ENCODE measurements around the gene PRDX4. TPM values are rescaled to one million over a fixed set of nuclear protein-coding genes. Genes with fewer than 3 reads are reported as not detected.

PRDX4 gene
- total RNA-seq (2021) (137 and 155 TPM in 2 replicates), Bru-seq, nascent RNA (percentile 82 among the genes with signal in this experiment), BruChase-seq, experiment 1, labeled RNA remaining after a 2-hour chase (percentile 61 among the genes with signal in this experiment), BruChase-seq, experiment 2, labeled RNA remaining after a 6-hour chase (percentile 74 among the genes with signal in this experiment)
- long read RNA-seq, transcript PRDX4-202 (7 exons, 1,005 nt) = major isoform, 356 of 373 reads
- long read RNA-seq, partial matches to known transcripts = 3 of 373 reads
- long read RNA-seq, other reads (novel, unspliced or antisense) = 10 of 373 reads

DNA sequence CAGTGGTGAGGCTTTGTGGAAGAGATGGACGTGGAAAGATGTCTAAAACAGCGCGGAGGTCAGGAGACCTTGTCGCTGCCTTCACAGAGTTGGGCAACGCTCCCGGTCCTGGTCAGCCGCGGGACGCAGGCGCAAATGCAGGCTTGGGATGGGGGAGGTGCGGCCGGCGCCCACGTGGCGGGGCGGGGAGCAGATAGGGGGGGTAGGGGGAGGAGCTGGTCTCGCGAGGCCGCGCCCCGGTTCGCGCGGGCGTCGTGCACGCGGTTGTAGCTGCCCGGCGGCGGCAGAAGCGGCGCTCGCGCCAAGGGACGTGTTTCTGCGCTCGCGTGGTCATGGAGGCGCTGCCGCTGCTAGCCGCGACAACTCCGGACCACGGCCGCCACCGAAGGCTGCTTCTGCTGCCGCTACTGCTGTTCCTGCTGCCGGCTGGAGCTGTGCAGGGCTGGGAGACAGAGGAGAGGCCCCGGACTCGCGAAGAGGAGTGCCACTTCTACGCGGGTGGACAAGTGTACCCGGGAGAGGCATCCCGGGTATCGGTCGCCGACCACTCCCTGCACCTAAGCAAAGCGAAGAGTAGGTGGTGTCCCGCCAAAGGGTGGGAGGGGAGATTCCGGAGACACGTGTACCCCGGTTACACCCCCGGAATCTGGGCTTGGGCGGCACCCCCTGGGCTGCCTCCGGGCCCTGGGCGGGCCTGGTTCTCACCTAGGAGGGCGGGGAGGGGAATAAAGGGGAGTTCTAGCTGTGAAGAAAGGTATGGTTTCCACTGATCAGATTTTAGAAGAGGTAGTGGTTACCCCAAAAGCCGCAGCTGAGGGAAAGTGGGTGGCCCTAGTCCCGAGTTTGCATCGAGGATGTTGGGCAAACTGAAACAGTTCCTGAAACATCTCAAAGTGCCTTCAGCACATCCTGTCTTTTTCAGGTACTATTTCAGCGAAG is at the start of gene PRDX4:
Gene PRDX4 (plus strand): TSS at position 255 of the 939 bp plus-strand sequence. CDS start 78 bp downstream, at position 333.
- H3K4me3 ChIP-seq (ENCODE audit: low read depth, low read length, poor library complexity, severe bottlenecking) = peak within 1 kb of the TSS; percentile 64
- intact Hi-C loops (cut with micrococcal nuclease; ENCODE audit: unreplicated experiment) = no loop called here
- POLR2A ChIA-PET (ENCODE audit: low non-redundant PET) = no interaction called here
- CTCF ChIA-PET = no interaction called here
- BruUV-seq (replicated peaks) = no TSS peak
- H3K27me3 ChIP-seq (replicated peaks; ENCODE audit: insufficient read depth, low read depth, low read length, poor library complexity) = no peaks in the 10 kb centered on the region
- peak; percentile 85 for DNase-seq (ENCODE audit: low spot score)
- H3K36me3 ChIP-seq (ENCODE audit: insufficient read depth, low read length, poor library complexity, severe bottlenecking) = peaks cover 10% of the 10 kb centered on the region
- TF ChIP-seq, protein P1, sequence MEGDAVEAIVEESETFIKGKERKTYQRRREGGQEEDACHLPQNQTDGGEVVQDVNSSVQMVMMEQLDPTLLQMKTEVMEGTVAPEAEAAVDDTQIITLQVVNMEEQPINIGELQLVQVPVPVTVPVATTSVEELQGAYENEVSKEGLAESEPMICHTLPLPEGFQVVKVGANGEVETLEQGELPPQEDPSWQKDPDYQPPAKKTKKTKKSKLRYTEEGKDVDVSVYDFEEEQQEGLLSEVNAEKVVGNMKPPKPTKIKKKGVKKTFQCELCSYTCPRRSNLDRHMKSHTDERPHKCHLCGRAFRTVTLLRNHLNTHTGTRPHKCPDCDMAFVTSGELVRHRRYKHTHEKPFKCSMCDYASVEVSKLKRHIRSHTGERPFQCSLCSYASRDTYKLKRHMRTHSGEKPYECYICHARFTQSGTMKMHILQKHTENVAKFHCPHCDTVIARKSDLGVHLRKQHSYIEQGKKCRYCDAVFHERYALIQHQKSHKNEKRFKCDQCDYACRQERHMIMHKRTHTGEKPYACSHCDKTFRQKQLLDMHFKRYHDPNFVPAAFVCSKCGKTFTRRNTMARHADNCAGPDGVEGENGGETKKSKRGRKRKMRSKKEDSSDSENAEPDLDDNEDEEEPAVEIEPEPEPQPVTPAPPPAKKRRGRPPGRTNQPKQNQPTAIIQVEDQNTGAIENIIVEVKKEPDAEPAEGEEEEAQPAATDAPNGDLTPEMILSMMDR (conservative IDR thresholded peaks at IDR 0.05; ENCODE audit: low read depth, low read length) = no peak
- no peak for TF ChIP-seq EZH2 (IDR thresholded peaks at IDR 0.05; ENCODE audit: borderline replicate concordance, low read depth, low read length, poor library complexity, severe bottlenecking)
- peak within 1 kb of the TSS; percentile 79 for H3K27ac ChIP-seq (ENCODE audit: low read depth, low read length, poor library complexity, severe bottlenecking)
- H3K9me3 ChIP-seq (ENCODE audit: low read depth, low read length, poor library complexity, severe bottlenecking) = no peaks in the 10 kb centered on the region
- no peaks in the 10 kb centered on the region for H3K4me1 ChIP-seq (ENCODE audit: insufficient read depth, low read length, poor library complexity, severe bottlenecking)

DNA sequence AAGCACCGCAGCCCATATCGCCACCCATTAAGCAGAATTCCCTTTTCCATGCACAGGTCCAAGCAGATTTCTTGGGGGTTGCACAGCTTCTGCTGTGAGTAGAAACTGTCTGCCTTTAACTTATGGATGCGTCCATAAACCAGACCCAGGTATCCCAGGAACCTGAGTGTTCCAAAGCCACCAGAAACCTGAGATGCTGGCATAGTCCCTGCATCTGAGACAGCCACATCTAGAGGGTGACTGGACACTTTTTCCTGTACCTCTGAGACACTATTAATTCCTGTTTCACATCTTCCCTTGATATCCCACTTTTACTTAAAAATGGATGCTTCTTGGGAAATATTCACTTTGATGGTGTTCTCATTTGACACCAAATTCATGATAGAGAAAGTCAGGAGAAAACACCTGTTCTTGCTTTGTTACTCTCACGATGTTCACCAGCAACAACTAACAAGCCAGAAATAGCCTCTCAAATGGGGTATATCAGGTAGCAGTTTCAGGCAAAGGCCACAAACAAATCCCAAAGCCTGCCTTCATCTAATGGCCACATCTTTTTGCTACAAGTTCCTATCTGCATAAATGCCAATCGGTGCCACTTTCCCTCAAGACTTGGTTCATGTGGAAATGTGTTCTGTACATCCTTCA is 45.5 kb upstream of the PRDX4 start:
- TF ChIP-seq, protein P1 (conservative IDR thresholded peaks at IDR 0.05; ENCODE audit: low read depth, low read length) = no peak
- no peak for TF ChIP-seq EZH2 (IDR thresholded peaks at IDR 0.05; ENCODE audit: borderline replicate concordance, low read depth, low read length, poor library complexity, severe bottlenecking)
- no peaks in the 10 kb centered on the region for H3K9me3 ChIP-seq (ENCODE audit: low read depth, low read length, poor library complexity, severe bottlenecking)
- ChIA-PET POLR2A (ENCODE audit: low non-redundant PET) (no interaction called here), CTCF (no interaction called here)
- no peak overlapping the region for H3K4me3 ChIP-seq (ENCODE audit: low read depth, low read length, poor library complexity, severe bottlenecking)
- no peak overlapping the region for H3K27ac ChIP-seq (ENCODE audit: low read depth, low read length, poor library complexity, severe bottlenecking)
- no TSS peak for BruUV-seq (replicated peaks)
- intact Hi-C loops (cut with micrococcal nuclease; ENCODE audit: unreplicated experiment) = no loop called here
- DNase-seq (ENCODE audit: low spot score) = no peak
- H3K4me1 ChIP-seq (ENCODE audit: insufficient read depth, low read length, poor library complexity, severe bottlenecking) = no peaks in the 10 kb centered on the region
- H3K36me3 ChIP-seq (ENCODE audit: insufficient read depth, low read length, poor library complexity, severe bottlenecking) = no peaks in the 10 kb centered on the region
- no peaks in the 10 kb centered on the region for H3K27me3 ChIP-seq (replicated peaks; ENCODE audit: insufficient read depth, low read depth, low read length, poor library complexity)

DNA sequence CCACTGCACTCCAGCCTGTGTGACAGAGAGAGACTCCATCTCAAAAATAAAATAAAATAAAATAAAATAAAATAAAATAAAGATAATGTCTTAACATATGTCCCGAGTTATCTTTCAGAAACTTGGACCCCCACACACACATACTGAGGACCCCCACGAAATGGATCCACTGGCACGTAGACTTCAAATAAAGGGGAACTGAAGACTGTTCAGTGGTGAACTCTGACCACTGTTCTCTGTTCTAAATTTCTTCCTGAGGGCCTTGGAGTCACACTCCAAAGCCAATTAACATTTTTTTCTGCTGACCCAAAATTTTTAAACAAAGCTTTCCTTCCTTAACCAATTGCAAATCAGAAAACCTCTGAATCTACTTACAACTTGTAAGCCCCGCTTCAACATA is 43.5 kb upstream of the PRDX4 start:
- POLR2A ChIA-PET (ENCODE audit: low non-redundant PET) = no interaction called here
- TF ChIP-seq, protein P1 (conservative IDR thresholded peaks at IDR 0.05; ENCODE audit: low read depth, low read length) = no peak
- no peak for TF ChIP-seq EZH2 (IDR thresholded peaks at IDR 0.05; ENCODE audit: borderline replicate concordance, low read depth, low read length, poor library complexity, severe bottlenecking)
- intact Hi-C loops (cut with micrococcal nuclease; ENCODE audit: unreplicated experiment) = no loop called here
- no peak for DNase-seq (ENCODE audit: low spot score)
- Histone ChIP-seq H3K9me3 (ENCODE audit: low read depth, low read length, poor library complexity, severe bottlenecking) (no peaks in the 10 kb centered on the region), H3K36me3 (ENCODE audit: insufficient read depth, low read length, poor library complexity, severe bottlenecking) (no peaks in the 10 kb centered on the region), H3K27ac (ENCODE audit: low read depth, low read length, poor library complexity, severe bottlenecking) (no peak overlapping the region), H3K27me3 (replicated peaks; ENCODE audit: insufficient read depth, low read depth, low read length, poor library complexity) (no peaks in the 10 kb centered on the region), H3K4me1 (ENCODE audit: insufficient read depth, low read length, poor library complexity, severe bottlenecking) (no peaks in the 10 kb centered on the region), H3K4me3 (ENCODE audit: low read depth, low read length, poor library complexity, severe bottlenecking) (no peak overlapping the region)
- no TSS peak for BruUV-seq (replicated peaks)
- CTCF ChIA-PET = no interaction called here
